Right forelimb (tissue), 1 donor: ENCODE results near the gene BCL2.

Experiments used
- DNase-seq: peaks from one replicate; pipeline ENCODE4 v3.0.0-alpha.2; 2018

Gene BCL2

DNA sequence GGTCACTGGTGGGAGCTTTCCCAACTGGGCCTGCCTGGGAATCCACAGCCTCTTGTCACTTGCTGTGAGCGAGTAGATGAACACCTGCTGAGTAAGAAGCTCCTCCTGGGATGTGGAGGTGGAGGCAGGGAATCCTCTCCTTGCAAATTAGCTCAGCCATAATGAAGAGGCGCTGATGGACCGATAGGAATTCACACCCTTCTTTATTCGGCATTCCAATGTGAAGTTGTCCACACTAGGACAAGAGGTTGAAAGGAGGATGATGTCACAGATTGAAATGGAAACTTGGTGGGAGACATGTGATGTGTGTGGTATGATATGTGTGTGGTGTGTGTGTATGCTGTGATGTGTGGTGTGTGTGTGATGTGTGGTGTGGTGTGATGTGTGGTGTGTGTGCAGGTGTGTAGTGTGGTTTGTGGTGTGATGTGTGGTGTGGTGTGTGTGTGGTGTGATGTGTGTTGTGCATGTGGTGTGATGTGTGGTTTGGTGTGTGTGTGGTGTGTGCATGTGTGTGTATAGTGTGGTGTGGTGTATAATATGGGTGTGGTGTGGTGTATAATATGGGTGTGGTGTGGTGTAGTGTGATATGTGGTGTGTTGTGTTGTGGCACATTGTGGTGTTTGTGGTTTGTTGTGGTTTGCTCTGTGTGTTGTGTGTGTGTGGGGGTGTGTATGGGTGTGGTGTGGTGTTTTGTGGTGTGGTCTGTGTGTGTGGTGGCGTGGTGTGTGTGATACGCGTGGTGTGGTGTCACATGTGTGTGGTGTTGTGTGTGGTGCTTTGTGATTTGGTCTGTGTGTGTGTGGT, 216.4 kb downstream of the BCL2 start:
- DNase-seq: no peak

DNA sequence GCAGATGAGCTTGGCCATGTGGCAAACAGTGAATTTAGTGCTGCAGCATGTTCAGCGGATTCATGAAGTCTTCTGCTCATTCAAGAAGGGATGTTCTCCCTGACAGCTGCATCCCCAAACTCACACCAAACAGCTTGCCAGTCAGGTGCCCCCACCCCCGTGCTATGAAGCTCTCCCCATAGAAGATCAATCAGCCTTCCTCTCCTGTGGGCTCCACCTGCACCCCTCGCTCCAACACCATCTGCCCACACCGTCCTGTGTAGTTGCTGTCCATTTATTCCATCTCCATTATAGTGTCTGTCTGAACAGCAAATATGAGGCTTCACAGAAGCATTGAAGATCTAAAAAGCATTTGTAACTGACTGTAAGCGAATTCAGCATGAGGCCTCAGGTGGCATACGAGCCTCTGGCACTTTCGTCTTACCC, 218.9 kb downstream of the BCL2 start:
- no peak for DNase-seq

DNA sequence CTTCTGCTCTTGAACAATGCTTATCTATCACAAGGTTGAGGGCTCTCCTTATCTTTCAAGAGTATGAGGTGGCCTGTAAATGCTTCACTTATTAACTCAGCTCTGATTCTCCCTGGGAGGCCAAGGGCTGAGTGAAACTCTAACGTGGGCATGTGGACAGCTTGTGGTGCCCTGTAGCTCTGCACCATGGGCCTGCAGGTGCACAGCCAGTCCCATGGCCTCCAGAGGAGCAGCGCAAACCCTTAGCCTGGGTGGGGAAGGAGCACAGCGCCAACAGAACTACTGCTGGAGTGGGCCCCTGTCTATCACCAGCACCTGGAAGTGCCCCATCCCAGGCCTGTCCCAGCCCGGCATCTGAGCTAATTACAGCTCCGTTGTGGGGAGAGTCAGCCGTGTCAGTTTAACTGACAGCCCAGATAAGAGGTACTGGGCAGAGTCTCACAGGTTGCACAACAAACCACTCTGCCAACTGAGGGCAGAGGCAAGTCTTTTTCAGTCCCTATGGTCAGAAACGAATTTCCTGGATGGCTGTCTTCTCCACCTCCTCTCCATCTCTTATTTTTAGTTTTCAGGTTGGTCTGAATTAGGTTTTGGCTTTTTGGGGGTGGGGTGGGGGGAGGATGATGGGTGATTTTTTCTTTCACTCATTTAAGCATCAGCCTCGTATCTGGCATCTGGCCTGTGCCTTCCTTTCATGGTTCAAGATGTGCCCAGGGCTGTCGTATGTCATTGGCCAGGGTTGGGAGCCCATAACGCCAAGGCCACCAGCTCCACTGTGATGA, 219.5 kb downstream of the BCL2 start:
- DNase-seq: no peak

DNA sequence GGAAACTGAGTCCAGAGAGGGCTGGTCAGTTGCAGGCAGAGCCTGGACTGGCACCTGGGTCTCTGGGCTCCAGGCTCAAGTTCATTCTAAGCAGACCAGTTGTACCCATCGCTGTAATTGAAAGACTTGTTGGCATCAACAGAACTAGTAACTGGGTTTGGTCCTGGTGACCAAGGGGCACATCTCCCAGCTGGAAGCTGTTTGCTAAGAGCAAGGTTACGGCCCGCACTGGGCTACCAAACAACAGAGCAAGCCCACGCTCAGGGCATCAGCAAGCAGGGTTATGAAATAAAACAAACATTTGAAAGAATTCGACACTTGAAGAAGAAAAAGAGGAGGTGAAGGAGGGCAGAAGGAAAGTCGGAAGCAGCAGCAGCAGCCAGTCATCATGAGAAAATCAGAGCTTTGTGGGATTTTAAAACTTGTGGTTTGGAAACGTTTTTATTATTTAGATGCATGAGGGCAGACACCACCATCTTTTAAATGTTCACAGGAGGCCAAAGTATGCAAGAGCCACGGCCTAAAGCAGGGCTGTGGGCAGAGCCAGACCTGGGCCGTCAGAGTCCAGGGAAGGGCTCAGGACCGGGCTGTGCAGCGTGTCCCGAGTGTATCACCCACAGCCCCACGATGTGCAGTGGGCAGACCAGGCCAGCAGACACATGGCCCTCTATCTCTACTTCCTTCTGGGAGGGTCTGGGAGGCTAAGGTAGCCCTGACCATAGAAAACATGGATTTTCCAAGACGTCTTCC, 220.3 kb downstream of the BCL2 start:
- DNase-seq: no peak

DNA sequence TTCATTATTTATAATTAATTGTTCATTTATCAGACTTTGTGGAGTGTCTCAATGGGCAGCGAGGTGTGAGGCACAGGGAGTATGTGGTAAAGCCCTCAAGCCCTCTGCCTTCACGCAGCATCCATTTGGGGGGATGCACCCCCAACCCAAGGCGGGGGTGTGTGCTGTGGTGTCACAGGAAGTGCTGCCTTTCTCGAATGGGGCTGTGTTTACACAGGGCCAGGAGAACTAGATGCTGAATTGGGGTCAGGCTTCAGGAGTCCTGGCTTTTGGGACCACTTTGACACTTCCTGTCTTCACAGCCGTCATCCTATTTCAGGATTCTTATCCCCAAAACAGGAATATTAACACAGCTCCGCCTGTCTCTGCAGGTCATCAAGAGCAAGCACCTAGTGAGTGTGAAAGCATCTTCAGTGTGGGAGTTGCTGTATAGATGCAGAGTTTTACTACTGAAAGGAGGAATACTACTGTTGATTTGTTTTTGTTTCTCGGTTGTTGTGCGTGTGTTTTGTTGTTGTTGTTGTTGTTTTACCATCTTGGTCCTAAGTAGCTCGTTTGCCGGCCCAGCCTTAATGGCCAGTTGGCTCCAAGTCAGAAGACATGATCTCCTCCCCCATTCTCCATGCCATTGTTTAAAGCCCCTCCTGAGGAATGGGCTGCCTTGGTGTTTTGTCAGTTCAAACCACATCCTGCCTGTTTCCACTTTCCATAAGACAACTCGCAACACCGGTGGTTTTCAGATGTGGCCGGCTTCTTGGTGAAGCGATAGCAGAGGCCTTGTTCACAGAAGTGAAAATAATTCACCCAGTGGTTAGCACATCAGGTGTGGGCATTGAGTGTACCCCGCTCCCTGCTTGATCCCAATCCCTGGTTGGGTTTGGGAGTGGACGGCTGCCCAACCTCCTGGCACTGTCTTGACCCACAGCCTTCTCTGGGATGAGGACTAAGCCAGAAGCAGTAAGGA, 221.3 kb downstream of the BCL2 start:
- DNase-seq: no peak

DNA sequence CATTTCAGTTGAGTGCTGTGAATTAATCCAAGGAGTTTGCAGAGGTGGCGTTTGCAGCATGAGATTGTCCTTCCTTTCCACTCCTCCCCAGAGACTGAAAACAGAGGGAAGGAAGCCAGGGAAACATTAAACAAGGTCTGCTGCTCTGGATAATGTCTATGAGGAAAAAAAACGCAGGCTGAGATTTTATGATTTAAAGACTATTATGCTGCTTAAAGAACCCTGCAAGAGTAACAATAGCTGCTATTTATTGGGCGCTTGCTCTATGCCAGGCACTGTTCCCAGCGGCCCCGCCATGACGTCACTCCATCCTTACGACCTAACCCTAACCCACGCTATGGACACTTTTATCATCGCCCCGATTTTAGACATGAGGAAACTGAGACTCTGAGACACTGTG, 222.4 kb downstream of the BCL2 start:
- DNase-seq: no peak

DNA sequence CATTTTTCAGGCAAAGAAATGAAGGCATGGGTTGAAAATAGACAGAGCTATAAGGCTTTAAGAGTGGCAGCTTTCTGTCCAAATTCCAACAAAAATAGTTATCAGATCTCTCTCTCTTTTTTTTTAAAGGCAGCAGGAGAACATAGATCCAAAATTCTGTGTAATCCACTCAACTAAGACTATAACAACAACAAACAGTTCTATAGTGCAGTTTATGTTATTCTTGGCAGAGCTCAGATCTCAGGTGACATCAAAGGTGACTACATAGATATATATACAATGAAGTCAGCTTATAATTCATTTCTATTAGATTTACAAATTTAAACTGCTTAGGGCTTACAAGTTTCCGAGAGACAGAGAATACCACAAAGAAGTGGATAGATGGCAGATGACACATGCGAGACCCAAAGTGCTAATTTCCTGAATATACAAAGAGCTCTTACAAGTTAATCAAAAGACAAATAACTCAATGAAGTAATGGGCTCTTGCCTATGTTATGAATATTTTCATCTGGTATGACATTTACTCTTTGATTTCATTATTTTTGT, 223.2 kb downstream of the BCL2 start:
- DNase-seq: no peak

DNA sequence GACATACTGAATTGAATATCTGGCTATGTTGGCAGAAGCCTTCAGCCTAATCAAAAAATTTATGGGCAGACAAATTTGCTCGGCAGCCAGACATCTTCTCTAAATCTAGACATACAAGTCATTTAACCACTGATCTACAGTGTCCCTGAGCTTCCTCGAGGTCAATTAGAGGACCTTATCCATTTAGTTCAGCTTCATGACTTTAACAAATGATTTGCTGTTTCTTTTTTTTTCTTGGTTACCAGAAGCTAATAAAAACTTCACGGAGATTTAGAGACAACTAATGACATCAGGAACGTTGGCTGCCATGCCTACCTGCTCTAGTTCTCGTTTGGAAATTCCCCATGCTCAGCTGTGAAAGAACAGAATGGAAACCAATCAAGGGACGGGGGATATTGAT, 223.8 kb downstream of the BCL2 start:
- DNase-seq: no peak

DNA sequence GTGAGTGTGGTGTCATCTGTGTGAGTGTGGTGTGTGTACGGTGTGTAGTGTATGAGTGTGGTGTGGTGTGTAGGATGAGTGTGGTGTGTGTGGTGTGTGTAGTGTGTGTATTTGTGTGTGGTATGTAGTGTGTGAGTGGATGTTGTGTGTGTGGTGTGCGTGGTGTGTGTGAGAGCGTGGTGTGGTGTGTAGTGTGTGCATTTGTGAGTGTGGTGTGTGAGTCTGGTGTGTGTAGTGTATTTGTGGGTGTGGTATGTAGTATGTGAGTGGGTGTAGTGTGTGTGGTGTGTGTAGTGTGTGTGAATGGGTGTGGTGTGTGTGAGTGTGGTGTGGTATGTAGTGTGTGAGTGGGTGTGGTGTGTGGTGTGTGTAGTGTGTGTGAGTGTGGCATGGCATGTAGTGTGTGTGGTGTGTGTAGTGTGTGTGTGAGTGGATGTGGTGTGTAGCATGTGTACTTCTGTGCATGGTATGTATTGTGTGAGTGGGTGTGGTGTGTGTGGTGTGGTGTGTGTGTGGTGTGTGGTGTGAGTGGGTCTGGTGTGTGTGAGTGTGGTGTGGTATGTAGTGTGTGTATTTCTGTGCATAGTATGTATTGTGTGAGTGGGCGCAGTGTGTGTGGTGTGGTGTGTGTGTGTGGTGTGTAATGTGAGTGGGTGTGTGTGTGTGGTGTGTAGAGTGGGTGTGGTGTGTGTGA, 227.8 kb downstream of the BCL2 start:
- no peak for DNase-seq

DNA sequence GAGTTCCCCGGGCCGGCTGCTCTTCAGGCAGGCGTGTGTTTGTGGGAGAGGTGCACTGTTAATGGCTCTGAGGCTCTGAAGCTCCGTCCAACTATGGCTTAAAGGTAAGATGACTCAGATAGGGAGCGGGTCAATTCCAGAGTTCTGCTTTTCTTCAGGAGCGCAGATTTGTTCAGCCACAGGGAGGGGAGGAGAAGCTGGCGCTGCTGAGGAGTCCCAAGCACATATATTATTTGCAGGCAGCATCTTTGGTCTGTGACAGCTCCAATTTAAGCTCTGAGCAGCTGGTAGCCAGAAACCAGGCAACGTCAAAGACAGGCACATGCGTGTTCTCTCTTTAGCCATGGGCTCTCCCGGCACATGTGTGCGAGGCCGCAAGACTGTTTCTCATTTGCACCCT, 229.2 kb downstream of the BCL2 start:
- DNase-seq: no peak

DNA sequence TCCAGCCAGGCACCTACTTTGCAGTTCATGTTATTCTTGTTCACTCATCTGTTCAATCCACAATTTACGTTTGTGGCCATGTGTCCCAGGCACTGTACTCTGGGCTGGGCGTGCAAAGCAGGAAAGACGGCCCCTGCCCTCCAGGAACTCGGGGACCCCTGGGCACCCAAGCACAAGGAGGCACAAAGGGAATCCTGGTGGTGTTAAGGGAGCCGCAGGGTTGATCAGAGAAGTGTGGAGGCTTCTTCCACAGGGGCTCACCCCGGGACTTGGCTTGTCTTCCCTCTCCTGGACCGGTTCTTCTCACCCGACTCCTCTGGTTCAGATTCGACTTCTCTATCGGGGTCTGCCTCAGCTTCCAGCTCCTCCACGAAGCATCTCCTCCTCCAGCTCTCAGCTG, 230.5 kb downstream of the BCL2 start:
- DNase-seq: no peak

DNA sequence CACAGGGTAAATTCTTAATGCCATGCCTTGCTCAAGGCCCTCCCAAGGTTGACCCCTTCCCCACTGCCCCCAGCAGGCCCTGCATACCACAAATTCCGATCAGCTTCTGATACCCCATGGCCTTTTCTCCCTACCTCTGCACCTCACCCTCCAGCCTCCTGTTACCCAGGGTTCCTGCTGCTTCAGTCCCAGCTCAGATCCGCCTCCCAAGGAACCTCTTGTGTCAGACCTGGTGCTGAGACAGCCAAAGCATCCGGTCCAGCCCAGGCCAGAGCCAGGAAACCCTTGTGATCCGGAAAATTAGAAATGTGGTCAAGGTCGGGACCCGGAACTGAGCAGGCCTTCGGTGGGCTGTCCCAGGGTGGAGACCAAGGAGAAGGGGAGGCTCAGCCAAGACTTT, 231.3 kb downstream of the BCL2 start:
- DNase-seq: no peak

DNA sequence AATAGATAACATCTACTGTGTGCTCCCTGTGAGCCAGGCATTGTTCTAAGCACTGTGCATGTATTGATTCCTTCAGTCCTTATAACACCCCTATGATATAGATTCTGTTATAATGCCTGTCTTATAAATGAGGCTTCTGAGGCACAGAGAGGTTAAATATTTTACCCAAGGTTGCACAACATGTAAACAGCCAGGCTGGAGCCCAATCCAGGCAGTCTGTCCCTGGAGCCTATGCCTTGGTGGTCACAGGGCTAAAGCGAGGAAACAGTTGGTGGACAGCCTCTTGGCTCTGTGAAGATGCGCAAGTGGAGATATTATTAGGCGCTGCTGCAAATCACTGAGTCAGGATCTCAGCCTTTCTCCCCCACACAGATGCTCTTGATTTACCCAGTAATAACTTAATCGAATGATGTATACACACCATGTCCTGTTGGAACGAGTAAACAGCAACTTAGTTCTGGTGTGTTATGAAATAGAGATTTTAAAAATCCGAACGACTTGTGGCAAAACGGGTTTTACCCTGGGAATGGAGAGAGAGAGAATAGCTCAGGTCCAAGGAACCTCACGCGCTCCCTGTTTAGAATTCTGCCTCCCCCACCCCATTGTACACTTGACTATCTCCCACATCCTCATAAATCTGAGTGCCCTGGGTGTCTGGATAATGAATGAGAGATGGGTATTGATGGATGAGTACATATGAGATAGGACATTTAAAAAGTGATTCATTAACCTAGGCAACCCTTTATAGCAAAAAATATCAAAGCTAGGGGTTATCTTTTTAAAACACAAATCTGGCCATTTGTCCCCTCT, 231.9 kb downstream of the BCL2 start:
- no peak for DNase-seq

DNA sequence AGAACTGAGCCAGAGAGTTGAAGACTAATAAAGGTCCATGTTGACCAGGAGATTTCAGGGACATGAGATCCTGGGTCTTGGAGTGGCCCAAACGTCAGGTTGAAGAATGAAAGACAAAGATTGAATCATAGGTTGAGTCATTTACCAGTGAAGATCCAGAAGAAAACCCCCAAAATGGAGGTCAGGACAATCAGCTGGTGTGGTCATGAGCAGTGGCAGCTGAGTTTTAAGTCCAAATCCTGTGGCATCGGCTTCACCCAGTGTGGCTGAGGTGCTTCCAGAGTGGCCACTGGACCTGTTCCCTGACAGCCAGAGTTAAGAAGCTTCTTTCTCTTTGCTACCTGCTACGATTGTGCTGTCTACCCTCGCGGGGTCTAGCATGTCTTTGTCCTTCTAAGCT, 234.0 kb downstream of the BCL2 start:
- no peak for DNase-seq

DNA sequence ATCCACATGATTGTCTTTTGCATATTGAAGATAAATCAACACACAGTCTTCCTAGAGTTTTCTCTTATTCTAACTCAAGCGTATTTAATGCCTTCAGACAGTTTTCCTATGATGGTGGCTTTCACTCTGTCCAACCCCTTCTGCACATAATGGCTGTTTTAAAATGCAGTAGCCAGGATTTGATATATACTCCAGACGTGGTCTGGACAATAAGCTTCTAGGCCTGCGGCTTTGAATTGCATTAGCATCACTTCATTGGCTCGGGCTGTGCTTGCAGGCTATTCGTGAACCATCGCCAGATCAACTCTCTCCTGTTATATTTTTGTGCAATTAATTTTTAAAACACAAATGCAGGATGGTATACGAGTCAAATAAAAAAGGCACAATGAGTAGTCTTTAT, 235.3 kb downstream of the BCL2 start:
- DNase-seq: no peak

DNA sequence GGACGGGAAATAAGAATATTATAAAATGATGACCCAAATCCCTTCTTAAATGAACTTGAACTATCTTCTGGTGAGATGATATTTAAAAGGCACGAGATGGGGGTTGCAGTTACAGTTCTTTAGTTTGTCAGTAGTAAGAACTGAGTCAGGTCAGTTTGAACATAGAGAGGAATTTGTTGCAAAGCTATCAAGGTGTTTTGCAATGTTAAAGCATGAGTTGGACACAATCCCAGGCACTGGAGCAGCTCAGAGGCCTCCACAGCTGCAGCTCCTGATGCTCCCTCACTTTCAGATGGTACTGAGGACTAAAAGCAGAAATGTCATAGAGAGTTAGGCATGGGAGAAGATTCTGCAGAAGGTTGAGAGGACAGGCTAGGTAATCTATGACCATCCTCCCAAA, 236.0 kb downstream of the BCL2 start:
- DNase-seq: no peak

DNA sequence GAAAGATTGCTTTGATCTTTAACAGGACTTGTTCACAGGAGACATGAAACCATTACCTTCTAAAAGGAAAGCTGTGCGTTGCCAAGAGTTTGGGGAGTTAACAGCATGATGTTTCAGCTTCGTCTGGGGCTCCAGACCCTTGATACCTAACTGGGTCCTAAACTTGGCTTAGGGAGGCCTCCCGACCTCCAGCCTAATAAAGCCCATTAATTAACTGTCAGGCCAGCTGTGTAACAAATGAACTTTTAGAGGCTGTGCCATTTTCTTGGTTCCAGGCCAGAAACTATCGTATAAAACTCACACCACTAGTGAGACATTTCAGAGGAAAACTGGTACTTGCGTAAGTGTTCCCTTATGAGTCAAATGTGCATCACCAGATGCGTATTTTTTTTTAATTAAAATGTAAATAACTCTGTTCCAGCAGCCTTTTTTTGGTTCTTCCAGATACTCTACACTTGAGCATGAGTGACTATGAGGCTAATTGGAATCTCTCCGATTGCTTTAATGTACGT, 236.5 kb downstream of the BCL2 start:
- DNase-seq: no peak

DNA sequence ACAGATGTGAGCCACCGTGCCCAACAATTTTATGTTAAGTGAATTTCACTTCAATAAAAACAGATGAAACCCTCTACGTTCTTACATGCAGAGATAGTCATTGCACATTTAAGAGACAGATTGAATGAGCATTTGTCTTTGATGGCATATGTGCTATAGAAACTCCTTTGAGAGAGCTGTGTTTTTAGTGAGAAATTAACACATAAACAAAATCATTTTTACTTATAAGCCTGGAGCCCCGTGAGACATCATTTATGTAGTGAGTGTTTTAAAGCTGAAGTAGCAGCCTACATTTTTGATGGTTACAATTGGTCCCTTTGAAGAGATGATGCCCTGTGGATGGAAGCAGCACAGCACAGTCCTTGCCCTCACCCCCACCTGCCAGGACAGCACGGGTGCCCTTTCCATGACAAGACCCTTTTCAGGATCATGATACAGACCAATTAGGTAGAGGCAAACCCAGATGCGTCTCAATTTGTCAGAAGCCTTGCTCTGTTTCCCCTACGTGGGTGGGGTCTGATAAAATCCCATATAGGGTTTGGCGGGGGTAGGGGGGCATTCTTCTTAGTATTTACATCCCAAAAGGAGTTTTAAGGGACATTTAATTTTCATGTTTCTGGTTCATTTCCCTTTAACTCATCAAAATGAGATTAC, 237.1 kb downstream of the BCL2 start:
- DNase-seq: no peak

DNA sequence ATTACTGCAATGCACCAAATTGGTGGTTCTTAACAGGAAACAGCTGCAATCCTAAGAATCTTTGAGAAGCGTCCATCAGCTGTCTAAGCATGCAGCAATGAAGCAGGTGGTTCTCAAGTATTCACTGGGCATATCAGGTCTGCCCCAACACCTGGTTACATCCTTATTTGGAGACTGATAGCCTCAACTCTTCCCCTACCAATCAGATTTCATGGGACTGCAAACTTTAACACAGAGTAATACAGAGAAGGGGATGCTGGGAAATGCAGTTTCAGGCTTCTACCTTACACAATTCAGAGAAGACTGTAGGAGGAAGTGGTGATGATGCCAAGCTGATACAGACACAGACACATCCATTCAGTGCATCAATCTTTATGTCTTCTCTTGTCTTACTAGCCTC, 240.5 kb downstream of the BCL2 start:
- DNase-seq: no peak

DNA sequence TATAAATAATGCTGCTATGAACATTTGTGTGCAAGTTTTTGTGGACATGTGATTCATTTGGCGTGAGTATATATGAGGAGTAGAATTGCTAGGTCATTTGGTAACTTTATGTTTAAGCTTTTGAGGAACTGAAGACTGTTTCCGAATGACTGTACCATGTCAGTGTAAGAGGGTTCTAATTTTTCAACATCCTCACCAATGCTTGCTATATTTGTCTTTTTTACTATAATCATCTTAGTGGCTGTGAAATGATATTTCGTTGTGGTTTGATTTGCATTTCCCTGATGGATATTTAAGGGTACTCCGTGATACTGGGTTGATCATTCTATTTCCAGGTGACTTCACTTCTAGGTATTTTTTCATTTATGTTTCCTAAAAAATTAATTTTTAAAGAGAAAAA, 241.1 kb downstream of the BCL2 start:
- no peak for DNase-seq
